Ovary (tissue), 9 donors: ENCODE measurements around the gene CDH23. TPM values are rescaled to one million over a fixed set of nuclear protein-coding genes. Genes with fewer than 3 reads are reported as not detected.
A peak's percentile ranks its signal among the peaks of the same experiment; 100 is the strongest.

Experiments used
- DNase-seq, 5 donors: peaks; one replicate each; pipeline ENCODE4 v3.0.0-alpha.2; 2019 to 2020
- H3K27ac ChIP-seq, 2 donors: fragments of 200-600 bp; one replicate each; pipeline versions ENCODE4 v1.5.1 to v1.8.0; 2019 to 2022
- H3K27me3 ChIP-seq: fragments of 200-600 bp; one replicate; pipeline ENCODE4 v1.8.0; 2022
- H3K36me3 ChIP-seq: fragments of 200-600 bp; sonication (generic); one replicate; pipeline ENCODE4 v1.5.1; 2019
- H3K4me1 ChIP-seq: one replicate; pipeline ENCODE4 v1.8.1; 2013; ENCODE audit warnings: mild to moderate bottlenecking, moderate library complexity; ENCODE audit not compliant: insufficient read depth
- H3K4me3 ChIP-seq: fragments of 200-600 bp; sonication (generic); one replicate; pipeline ENCODE4 v1.5.1; 2017
- H3K9me3 ChIP-seq, 2 donors: fragments of 200-600 bp in 1 of 2; sonication (generic) in 1 of 2; one replicate each; pipeline versions ENCODE4 v1.5.1 to v1.8.1; 2013 to 2019; ENCODE audit warnings: mild to moderate bottlenecking in 1 of 2, moderate library complexity in 1 of 2
- EP300 ChIP-seq: sonication (generic); formaldehyde crosslinking; IDR thresholded peaks from one replicate; pipeline ENCODE4 v1.6.1; 2017; ENCODE audit warnings: antibody characterized with exemption
- POLR2A ChIP-seq: fragments of 450-650 bp; IDR thresholded peaks from one replicate; pipeline ENCODE4 v1.6.1; 2017; ENCODE audit warnings: antibody characterized with exemption, mild to moderate bottlenecking, moderate library complexity
- WGBS, 3 donors: extraction: QIAGEN DNeasy Blood & Tissue Kit in 1 of 3; methylation state at CpG; one replicate each; pipeline versions ENCODE4 v1.1.5 to v1.1.7; 2013 to 2017; 5-methylcytosine and 5-hydroxymethylcytosine counted together
- intact Hi-C, 4 donors: fragments of 100-400 bp; cut with DNase I; formaldehyde crosslinking; loops; one replicate each; pipeline versions ENCODE4 v1.11.0 to v1.15.1; 2022 to 2023
- polyA plus RNA-seq, 2 donors: library from polyadenylated mRNA; stranded (reverse); fragments of 200-250 nt in 1 of 2; fragments of 350-450 nt in 1 of 2; fragmentation: Illumina TruSeq in 1 of 2; extraction: RNeasy Lipid Tissue Mini Kit (QIAGEN cat#74804) in 1 of 2; gene quantifications; one replicate each; pipeline ENCODE4 v1.2.3, GENCODE V29; 2013 to 2014
- total RNA-seq, 7 donors: library from RNA; depleted of rRNA in 2 of 7; stranded (reverse); fragments of >200 nt in 2 of 7; fragmentation: NEBNext Ultra II Directional in 3 of 7; extraction: Animal tissue kit (Norgen Biotek cat#: 25700) in 3 of 7; gene quantifications; one replicate each; pipeline versions ENCODE4 v1.1.0 to v1.2.4, GENCODE V29; 2016 to 2023
- TF ChIP-seq, protein P1 (sequence below), 3 donors: fragments of 450-650 bp in 2 of 3; fragments of 200-600 bp in 1 of 3; IDR thresholded peaks; one replicate each; pipeline versions ENCODE4 v1.5.1 to v1.8.0; 2016 to 2022; ENCODE audit warnings: antibody characterized with exemption in 3 of 3, mild to moderate bottlenecking in 1 of 3
- donor health status: DM: no; HTN: no; CAD: no; lungs with moderate emphysema.
- donor health status: DM: no; HTN: no; CAD: no.
- donor health status: Bipolar disorder and iron deficiency.
- donor health status: DM: yes; HTN: yes; CAD: no.
- donor health status: DM: no; HTN: no; CAD: no.
- donor health status: DM: yes; HTN: yes; CAD: no.

The CDH23 gene
- total and polyA plus RNA-seq, 9 donors: 7.5 to 108 (median 39.1) TPM

DNA sequence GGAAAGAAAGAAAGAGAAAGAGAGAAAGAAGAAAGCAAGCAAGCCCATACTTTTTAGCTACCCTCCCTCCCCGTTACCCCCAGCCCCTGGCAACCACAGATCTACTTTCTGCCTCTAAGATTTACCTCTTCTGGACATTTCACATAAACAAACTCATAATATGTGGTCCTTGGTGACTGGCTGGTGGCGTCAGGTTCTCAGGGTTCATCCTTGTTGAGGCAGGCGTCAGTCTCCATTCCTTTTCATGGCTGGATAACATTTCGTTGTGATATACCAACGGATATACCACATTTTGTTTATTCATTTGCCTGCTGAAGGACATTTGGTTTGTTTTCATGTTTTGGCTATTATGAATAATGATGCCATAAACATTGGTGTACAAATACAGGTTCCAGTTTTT lies 30.5 kb downstream of the CDH23 start:
- no peak for TF ChIP-seq POLR2A
- intact Hi-C loops: no loop called here
- peak in 1 of 5 donors; percentile 1 for DNase-seq
- 78 to 89% (median 82%) methylated on average over 5 of the region's 5 CpGs for WGBS, 3 donors
- H3K4me1 ChIP-seq: peaks cover 9% of the 10 kb centered on the region
- no peak overlapping the region for H3K27ac ChIP-seq
- H3K4me3 ChIP-seq: no peak overlapping the region
- no peaks in the 10 kb centered on the region for H3K9me3 ChIP-seq
- no peaks in the 10 kb centered on the region for H3K27me3 ChIP-seq
- H3K36me3 ChIP-seq: no peaks in the 10 kb centered on the region

DNA sequence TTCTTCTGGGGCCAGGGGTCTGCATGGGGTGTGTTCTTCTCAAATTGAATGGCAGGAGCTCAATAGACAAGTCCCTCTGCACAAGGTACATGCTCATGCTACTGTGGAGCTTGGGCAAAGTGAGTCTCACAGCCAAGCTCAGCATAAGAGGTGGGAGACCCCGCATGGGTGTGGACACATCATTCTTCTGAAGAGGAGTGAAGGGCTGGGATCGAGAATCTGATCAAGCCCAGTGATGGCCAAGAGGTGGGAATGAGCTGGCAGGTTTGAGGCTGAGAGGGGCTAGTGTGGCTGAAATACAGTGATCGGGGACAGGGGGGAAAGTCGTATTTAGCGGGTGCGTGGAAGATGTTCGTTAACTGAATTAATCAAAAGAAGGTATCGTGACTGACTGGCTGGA lies 32.6 kb downstream of the CDH23 start:
- Histone ChIP-seq H3K27me3 (no peaks in the 10 kb centered on the region), H3K4me1 (peaks cover 9% of the 10 kb centered on the region), H3K27ac (no peak overlapping the region), H3K4me3 (no peak overlapping the region), H3K9me3 (no peaks in the 10 kb centered on the region), H3K36me3 (no peaks in the 10 kb centered on the region)
- intact Hi-C loops: no loop called here
- TF ChIP-seq POLR2A (no peak), EP300 (no peak)
- TF ChIP-seq, protein P1, sequence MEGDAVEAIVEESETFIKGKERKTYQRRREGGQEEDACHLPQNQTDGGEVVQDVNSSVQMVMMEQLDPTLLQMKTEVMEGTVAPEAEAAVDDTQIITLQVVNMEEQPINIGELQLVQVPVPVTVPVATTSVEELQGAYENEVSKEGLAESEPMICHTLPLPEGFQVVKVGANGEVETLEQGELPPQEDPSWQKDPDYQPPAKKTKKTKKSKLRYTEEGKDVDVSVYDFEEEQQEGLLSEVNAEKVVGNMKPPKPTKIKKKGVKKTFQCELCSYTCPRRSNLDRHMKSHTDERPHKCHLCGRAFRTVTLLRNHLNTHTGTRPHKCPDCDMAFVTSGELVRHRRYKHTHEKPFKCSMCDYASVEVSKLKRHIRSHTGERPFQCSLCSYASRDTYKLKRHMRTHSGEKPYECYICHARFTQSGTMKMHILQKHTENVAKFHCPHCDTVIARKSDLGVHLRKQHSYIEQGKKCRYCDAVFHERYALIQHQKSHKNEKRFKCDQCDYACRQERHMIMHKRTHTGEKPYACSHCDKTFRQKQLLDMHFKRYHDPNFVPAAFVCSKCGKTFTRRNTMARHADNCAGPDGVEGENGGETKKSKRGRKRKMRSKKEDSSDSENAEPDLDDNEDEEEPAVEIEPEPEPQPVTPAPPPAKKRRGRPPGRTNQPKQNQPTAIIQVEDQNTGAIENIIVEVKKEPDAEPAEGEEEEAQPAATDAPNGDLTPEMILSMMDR (IDR thresholded peaks at IDR 0.05): no peak
- DNase-seq: peak in 3 of 5 donors; percentile 3 to 10 (median 5)
- 85 to 89% (median 88%) methylated on average over 8 of the region's 8 CpGs for WGBS, 3 donors

DNA sequence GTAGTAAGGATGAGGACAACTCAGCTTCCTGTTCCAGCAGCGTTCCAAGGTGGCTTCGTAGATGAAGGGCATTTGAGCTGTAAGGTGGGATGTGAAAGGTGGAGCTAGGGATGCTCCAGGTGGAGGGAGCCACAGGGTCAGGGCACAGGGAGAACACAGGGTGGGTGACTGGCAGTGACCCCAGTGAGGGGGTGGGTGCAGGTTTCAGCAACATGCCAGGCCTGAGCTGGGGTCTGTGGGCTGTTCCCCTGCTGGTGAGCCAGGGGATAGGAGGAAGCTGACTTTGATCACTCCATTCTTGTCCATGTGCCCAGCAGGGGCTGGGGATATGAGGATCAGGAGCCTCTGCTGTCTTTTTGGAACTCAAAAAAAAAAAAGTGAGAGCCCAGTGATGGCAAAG lies 33.2 kb downstream of the CDH23 start:
- WGBS, 3 donors: 90 to 95% (median 91%) methylated on average over 2 of the region's 2 CpGs
- no peaks in the 10 kb centered on the region for H3K36me3 ChIP-seq
- H3K27ac ChIP-seq: no peak overlapping the region
- intact Hi-C loops: no loop called here
- no peak for TF ChIP-seq POLR2A
- TF ChIP-seq, protein P1 (IDR thresholded peaks at IDR 0.05): no peak
- no peak for TF ChIP-seq EP300
- no peaks in the 10 kb centered on the region for H3K27me3 ChIP-seq
- DNase-seq: peak in 2 of 5 donors; percentile 7 to 11
- H3K9me3 ChIP-seq: no peaks in the 10 kb centered on the region
- H3K4me3 ChIP-seq: no peak overlapping the region
- H3K4me1 ChIP-seq: peaks cover 9% of the 10 kb centered on the region

DNA sequence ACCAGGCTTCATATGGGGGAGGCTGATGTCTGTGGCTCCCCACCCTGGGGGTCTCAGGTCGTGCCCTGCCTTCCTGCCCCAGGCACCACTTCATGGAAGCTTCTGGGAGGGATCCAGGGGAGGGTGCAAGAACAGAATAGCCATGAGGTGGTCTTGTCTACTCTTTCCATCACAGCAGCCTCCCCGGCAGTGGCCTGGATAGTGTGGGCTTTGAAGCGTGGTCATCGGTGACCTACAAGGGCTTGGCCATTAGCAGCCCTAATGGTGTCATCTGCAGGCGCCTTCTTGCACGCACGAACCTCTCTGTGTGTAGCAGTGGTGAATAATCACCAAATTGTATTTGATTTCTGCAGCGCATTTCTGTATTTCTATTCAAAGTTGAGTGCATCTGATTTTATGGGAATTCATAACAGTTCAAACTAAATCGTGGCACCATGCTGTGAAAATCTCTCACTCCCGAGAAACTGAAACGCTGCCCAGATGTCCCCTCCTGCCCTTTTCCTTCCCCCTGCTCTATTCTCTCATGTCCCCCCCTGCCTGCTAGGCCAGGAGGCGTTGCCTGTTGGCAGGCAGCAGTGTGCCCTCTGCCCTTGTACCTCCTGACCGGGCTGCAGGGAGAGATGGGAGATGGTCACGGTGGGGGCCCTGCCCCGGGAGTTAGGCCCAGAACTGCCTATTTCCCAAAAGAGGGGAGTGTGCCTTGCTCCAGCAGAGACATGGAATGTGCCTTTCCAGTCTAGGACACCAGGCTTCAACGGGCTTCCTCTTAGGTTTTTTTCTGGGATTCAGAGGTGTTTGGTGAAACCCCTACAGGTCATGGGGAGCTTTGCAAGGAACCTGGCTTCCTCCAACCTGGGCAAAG lies 34.8 kb downstream of the CDH23 start:
- peaks cover 17% of the 10 kb centered on the region for H3K4me1 ChIP-seq
- TF ChIP-seq EP300 (no peak), POLR2A (no peak)
- TF ChIP-seq, protein P1 (IDR thresholded peaks at IDR 0.05): no peak
- intact Hi-C loops: no loop called here
- 37 to 41% (median 40%) methylated on average over 16 of the region's 16 CpGs for WGBS, 3 donors
- H3K27ac ChIP-seq: no peak overlapping the region
- no peak overlapping the region for H3K4me3 ChIP-seq
- no peaks in the 10 kb centered on the region for H3K36me3 ChIP-seq
- peak; percentile 60 to 83 (median 80) for DNase-seq
- H3K27me3 ChIP-seq: no peaks in the 10 kb centered on the region
- H3K9me3 ChIP-seq: no peaks in the 10 kb centered on the region
